Memory B cell (primary cell): ENCODE results near the gene VPS11.
A peak's percentile ranks its signal among the peaks of the same experiment; 100 is the strongest.

Experiments used
- ATAC-seq: fragments of 150-1000 bp; cut with Tn5 transposase; 2 replicates; pipeline ENCODE4 v1.10.0; 2021; ENCODE audit warnings: low read depth, mild to moderate bottlenecking, moderate library complexity
- DNase-seq, 2 donors: peaks; one replicate each; pipeline ENCODE4 v3.0.0; 2022; ENCODE audit warnings: low spot score in 2 of 2
- H3K27ac Mint-ChIP-seq: one replicate; pipeline ENCODE4 v1.8.0; 2022; ENCODE audit warnings: mild to moderate bottlenecking, moderate library complexity, mixed read lengths
- H3K27me3 Mint-ChIP-seq: one replicate; pipeline ENCODE4 v1.8.0; 2022; ENCODE audit warnings: mixed read lengths
- H3K36me3 Mint-ChIP-seq: one replicate; pipeline ENCODE4 v1.8.0; 2022; ENCODE audit warnings: mild to moderate bottlenecking, mixed read lengths
- H3K4me1 Mint-ChIP-seq: one replicate; pipeline ENCODE4 v1.8.0; 2022; ENCODE audit warnings: mixed read lengths
- H3K4me3 Mint-ChIP-seq: one replicate; pipeline ENCODE4 v1.8.0; 2022; ENCODE audit warnings: mild to moderate bottlenecking, moderate library complexity, mixed read lengths
- H3K9me3 Mint-ChIP-seq: one replicate; pipeline ENCODE4 v1.8.0; 2022; ENCODE audit warnings: mixed read lengths

The VPS11 gene

GRCh38 chr11:119078675-119079420, 11.2 kb downstream of the VPS11 start:
- DNase-seq: no peak
- Mint-ChIP-seq H3K36me3 (peaks cover 26% of the 10 kb centered on the region), H3K27me3 (no peaks in the 10 kb centered on the region)

DNA sequence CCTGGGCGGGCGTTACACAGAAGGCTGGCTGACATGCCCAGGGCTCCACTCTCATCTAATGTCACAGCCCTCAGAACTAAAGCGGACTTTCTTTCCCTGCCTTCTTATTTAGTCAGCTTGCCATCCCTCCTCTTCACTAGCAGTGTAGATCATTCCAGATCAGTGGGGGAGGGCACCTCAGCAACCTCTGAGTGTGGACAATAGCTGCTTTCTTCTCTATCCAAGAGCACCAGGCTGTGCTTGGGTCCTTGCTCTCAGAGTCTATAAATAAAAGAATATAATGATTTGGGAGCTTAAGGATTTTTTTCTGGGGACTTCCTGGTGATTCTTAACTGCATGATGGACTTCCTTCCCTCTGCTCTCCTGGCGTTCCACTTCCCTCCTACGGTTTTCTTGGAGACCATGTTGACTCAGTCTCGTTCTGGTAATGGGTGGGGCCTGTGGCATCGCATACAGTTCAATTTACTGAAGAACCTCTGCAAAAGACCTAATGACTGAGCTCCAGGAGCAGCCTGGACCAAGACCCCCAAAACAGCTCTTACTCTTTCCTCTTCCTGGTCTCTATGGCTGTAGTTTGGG, 14.2 kb downstream of the VPS11 start:
- Mint-ChIP-seq H3K27me3 (no peaks in the 10 kb centered on the region), H3K4me1 (peaks cover 12% of the 10 kb centered on the region), H3K36me3 (peaks cover 21% of the 10 kb centered on the region), H3K4me3 (no peak overlapping the region), H3K27ac (no peak overlapping the region), H3K9me3 (no peaks in the 10 kb centered on the region)
- ATAC-seq (no peak), DNase-seq (no peak)

More at GRCh38 chr11:119078675-119079420, 11.2 kb downstream of the VPS11 start:
- no peak for ATAC-seq
- Mint-ChIP-seq H3K4me1 (no peaks in the 10 kb centered on the region), H3K9me3 (no peaks in the 10 kb centered on the region), H3K27ac (no peak overlapping the region), H3K4me3 (no peak overlapping the region)

DNA sequence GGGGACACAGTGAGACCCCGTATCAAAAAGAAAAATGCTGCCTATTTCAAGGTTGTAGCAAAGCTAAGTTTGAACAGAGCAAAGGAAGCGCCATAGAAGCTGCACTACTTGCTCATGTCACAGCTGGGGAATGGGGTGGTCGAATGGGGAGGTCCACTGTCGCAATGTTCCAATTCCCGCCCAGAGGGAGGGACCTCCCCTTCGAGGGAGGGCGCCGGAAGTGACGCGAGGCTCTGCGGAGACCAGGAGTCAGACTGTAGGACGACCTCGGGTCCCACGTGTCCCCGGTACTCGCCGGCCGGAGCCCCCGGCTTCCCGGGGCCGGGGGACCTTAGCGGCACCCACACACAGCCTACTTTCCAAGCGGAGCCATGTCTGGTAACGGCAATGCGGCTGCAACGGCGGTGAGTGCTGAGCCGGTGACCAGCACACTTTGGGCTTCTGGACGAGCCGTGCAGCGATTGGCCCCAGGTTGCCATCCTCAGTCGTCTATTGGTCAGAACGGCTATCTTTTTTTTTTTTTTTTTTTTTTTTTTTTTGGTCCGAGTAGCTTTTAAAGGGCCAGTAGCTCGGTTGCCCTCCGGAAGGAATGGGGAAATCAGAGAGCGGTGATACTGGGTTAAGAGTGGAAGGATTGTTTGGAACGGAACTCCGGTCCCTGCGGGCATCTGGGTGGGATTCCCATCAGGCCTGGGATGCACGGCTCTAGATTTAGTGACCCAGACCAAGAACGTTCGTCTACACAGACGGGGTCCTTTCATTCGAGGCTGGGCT, 17.2 kb downstream of the VPS11 start, which contains the start of gene HMBS:
HMBS (plus strand) TSS at position 219 of the 774 bp plus-strand sequence; CDS start at position 372, 153 bp downstream.
- H3K9me3 Mint-ChIP-seq: no peaks in the 10 kb centered on the region
- ATAC-seq: peak; percentile 95
- H3K4me3 Mint-ChIP-seq: peak within 1 kb of the TSS; percentile 93
- H3K27ac Mint-ChIP-seq: peak within 1 kb of the TSS; percentile 84
- H3K4me1 Mint-ChIP-seq: peaks cover 13% of the 10 kb centered on the region
- H3K27me3 Mint-ChIP-seq: no peaks in the 10 kb centered on the region
- H3K36me3 Mint-ChIP-seq: peaks cover 13% of the 10 kb centered on the region
- peak; percentile 85 to 88 for DNase-seq

DNA sequence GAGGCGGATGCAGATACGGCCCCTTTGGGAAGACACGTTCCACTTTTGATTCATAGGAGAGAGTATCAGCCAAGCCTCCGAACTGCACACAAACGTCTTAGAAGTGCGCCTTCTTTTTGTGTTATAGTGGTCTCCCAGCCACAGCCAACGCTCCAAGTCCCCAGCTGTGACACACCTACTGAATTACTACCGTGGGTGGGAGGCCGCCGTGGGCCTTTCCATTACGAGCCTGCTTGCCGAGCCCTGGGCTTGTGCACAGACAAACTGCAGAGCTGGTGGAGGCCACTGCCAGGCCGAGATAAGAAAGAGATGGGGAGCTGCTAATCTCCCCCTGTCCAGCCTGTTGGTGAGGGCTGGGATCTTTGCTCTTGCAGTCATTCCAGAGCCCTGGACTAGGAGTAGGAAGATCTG, 17.8 kb downstream of the VPS11 start:
- Mint-ChIP-seq H3K4me3 (peak overlapping the region; percentile 93), H3K36me3 (peaks cover 12% of the 10 kb centered on the region), H3K9me3 (no peaks in the 10 kb centered on the region), H3K27ac (peak overlapping the region; percentile 84), H3K4me1 (peaks cover 19% of the 10 kb centered on the region), H3K27me3 (no peaks in the 10 kb centered on the region)
- no peak for ATAC-seq
- DNase-seq: no peak

GRCh38 chr11:119087123-119087522, 19.5 kb downstream of the VPS11 start:
- no peak for ATAC-seq

DNA sequence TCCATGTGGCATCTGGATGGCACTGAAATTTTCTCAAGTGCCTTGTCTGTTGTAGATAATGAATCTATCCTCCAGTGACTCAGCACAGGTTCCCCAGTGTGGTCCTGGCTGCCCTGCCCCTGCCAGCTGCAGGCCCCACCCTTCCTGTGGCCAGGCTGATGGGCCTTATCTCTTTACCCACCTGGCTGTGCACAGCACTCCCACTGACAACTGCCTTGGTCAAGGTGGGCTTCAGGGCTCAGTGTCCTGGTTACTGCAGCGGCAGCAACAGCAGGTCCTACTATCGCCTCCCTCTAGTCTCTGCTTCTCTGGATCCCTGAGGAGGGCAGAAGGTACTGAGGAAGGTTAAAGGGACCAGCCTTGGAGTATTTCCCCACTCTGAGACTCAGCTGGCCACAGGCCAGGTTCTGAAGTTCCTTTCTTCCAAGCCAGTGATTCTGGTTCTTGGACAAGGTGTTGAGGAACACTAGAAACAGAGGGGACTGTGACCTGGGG, 20.2 kb downstream of the VPS11 start:
- Mint-ChIP-seq H3K4me1 (peaks cover 23% of the 10 kb centered on the region), H3K9me3 (no peaks in the 10 kb centered on the region), H3K36me3 (no peaks in the 10 kb centered on the region), H3K4me3 (no peak overlapping the region), H3K27ac (no peak overlapping the region), H3K27me3 (no peaks in the 10 kb centered on the region)
- ATAC-seq: no peak
- DNase-seq: no peak

More at GRCh38 chr11:119087123-119087522, 19.5 kb downstream of the VPS11 start:
- Mint-ChIP-seq H3K9me3 (no peaks in the 10 kb centered on the region), H3K36me3 (peaks cover 3% of the 10 kb centered on the region), H3K4me1 (peaks cover 19% of the 10 kb centered on the region), H3K27me3 (no peaks in the 10 kb centered on the region), H3K27ac (no peak overlapping the region), H3K4me3 (no peak overlapping the region)
- DNase-seq: no peak

- Mint-ChIP-seq H3K4me3 (no peak overlapping the region), H3K27me3 (no peaks in the 10 kb centered on the region), H3K9me3 (no peaks in the 10 kb centered on the region), H3K36me3 (no peaks in the 10 kb centered on the region), H3K4me1 (peaks cover 25% of the 10 kb centered on the region), H3K27ac (no peak overlapping the region)
- ATAC-seq: no peak
- no peak for DNase-seq
Measured at GRCh38 chr11:119088406-119088805, 20.8 kb downstream of the VPS11 start.

GRCh38 chr11:119089319-119089718, 21.7 kb downstream of the VPS11 start:
- Mint-ChIP-seq H3K4me1 (peaks cover 30% of the 10 kb centered on the region), H3K9me3 (no peaks in the 10 kb centered on the region), H3K27me3 (no peaks in the 10 kb centered on the region), H3K27ac (no peak overlapping the region), H3K36me3 (no peaks in the 10 kb centered on the region), H3K4me3 (no peak overlapping the region)
- DNase-seq (no peak), ATAC-seq (no peak)

DNA sequence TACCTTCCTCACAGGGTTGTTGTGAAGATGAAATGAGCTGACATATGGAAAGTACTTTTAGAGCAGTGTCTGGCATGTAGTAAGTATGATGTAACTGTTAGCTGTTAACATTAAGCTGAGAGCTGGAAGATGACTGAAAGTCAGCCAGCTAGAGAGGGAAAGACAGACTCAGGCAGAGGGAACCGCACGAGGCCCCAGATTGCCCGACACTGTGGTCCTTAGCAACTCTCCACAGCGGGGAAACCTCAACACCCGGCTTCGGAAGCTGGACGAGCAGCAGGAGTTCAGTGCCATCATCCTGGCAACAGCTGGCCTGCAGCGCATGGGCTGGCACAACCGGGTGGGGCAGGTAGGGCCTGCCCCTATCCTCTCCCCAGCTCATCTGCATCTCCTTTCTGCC, 23.6 kb downstream of the VPS11 start:
- no peak overlapping the region for H3K27ac Mint-ChIP-seq
- peaks cover 22% of the 10 kb centered on the region for H3K4me1 Mint-ChIP-seq
- no peaks in the 10 kb centered on the region for H3K36me3 Mint-ChIP-seq
- H3K27me3 Mint-ChIP-seq: no peaks in the 10 kb centered on the region
- ATAC-seq: no peak
- H3K4me3 Mint-ChIP-seq: no peak overlapping the region
- no peaks in the 10 kb centered on the region for H3K9me3 Mint-ChIP-seq
- no peak for DNase-seq

DNA sequence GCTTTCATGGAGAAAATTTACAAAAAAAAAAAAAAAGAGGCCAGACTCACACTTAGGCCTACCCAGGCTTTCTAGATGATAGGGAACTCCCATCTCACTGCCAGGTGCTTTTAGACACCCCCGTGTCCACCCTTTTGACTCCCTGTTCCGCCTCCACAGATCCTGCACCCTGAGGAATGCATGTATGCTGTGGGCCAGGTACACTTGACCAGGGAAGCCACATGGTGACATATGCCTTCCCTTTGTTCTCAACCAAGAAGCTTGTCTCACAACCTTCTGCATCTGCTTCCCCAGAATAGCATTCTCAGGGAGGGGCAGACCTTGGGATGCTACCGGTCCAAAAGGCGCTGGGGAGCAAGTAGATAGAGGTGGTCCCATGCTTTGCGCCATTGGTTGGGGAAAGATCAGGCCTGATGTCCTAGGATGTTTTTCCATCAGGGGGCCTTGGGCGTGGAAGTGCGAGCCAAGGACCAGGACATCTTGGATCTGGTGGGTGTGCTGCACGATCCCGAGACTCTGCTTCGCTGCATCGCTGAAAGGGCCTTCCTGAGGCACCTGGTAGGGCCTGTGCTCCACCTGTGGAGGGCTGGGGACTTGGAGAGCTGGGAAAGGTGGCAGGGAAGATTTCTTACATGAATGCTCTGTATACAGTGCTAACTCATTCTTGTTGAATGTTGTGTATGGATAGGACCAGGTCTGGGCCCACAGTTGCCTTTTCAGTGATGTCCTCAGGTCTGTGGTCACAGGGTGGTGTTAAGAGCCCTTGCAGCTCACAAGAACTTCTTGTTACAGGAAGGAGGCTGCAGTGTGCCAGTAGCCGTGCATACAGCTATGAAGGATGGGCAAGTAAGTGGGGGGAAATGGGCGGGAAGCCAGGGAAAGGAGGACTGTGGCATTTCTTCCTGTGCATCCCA, 24.6 kb downstream of the VPS11 start:
- ATAC-seq (no peak), DNase-seq (no peak)
- Mint-ChIP-seq H3K4me3 (no peak overlapping the region), H3K9me3 (no peaks in the 10 kb centered on the region), H3K4me1 (peaks cover 26% of the 10 kb centered on the region), H3K36me3 (peaks cover 4% of the 10 kb centered on the region), H3K27me3 (no peaks in the 10 kb centered on the region), H3K27ac (no peak overlapping the region)

DNA sequence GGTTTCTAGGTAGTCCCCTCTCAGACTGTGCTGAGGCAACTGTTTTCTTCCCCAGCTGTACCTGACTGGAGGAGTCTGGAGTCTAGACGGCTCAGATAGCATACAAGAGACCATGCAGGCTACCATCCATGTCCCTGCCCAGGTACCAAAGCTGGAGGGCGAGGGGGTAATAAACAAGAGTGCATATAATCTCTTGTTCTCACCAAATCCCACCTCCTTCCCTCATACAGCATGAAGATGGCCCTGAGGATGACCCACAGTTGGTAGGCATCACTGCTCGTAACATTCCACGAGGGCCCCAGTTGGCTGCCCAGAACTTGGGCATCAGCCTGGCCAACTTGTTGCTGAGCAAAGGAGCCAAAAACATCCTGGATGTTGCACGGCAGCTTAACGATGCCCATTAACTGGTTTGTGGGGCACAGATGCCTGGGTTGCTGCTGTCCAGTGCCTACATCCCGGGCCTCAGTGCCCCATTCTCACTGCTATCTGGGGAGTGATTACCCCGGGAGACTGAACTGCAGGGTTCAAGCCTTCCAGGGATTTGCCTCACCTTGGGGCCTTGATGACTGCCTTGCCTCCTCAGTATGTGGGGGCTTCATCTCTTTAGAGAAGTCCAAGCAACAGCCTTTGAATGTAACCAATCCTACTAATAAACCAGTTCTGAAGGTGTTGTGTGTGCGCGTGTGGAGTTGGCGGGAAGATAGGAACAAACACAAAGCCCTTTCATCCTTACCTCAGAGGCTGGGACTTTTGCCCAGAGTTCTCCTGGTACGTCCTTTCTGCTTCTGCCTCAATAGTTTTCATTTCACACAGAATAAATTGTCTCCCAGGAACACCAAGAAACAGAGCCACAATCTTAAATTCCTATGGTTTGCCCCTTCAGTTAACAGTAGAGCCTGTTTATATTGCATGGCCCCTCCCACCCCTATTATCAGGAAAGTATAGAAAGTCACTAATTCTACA, 25.5 kb downstream of the VPS11 start:
- peak overlapping the region; percentile 94 for H3K4me3 Mint-ChIP-seq
- H3K27ac Mint-ChIP-seq: no peak overlapping the region
- peaks cover 10% of the 10 kb centered on the region for H3K36me3 Mint-ChIP-seq
- no peak for ATAC-seq
- peaks cover 33% of the 10 kb centered on the region for H3K4me1 Mint-ChIP-seq
- H3K27me3 Mint-ChIP-seq: no peaks in the 10 kb centered on the region
- H3K9me3 Mint-ChIP-seq: no peaks in the 10 kb centered on the region
- DNase-seq: no peak

DNA sequence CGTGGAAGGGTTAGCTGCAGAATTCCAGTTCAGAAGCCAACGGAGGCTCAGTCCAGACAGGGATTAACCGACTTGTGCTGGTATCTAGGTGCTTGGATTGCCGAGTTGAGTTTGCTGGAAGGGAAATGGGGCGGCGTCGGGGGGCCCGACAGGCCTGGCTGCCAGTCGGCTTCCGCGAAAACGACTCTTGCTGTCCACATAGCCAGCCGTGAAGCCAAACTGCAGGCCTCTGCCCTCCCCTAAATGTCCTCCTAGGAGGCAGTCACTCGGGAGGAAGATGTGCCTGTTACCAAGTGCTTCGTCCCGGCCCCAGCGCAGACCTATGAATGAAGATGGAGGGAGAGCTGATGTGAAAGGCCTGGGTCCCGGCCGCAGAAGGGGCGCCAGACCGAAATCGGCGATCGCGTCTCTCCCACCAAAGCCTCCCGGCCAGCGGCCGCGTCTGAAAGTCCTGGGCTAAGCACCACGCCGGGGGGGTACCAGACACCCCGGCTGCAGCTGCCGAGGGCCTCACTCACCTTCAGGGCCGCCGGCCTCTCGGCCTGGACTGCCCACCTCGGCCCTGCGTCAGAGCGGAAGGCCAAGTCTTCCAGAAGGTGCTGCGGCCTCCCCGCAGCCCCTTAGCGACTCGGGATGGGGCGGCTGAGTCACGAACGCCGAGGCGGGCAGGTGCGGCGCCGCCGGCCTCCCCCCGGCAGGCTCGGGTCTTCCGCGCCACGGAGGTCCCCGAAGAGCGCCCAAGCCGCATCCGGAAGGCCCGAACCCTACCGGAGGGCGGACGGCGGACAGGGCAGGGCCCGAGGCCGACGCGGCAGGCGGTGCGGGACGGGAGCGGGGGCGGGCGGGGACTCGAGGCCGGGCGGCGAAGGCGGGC, 26.6 kb downstream of the VPS11 start:
- DNase-seq (peak; percentile 18 to 50), ATAC-seq (peak; percentile 0)
- peaks cover 34% of the 10 kb centered on the region for H3K4me1 Mint-ChIP-seq
- H3K27ac Mint-ChIP-seq: peak overlapping the region; percentile 90
- H3K36me3 Mint-ChIP-seq: peaks cover 16% of the 10 kb centered on the region
- H3K27me3 Mint-ChIP-seq: no peaks in the 10 kb centered on the region
- no peaks in the 10 kb centered on the region for H3K9me3 Mint-ChIP-seq
- H3K4me3 Mint-ChIP-seq: peak overlapping the region; percentile 94
